ENCODE data around the gene COL18A1. TPM values are rescaled to one million over a fixed set of nuclear protein-coding genes. Genes with fewer than 3 reads are reported as not detected.

The COL18A1 gene
- total RNA-seq, 8 experiments from 2014 or later, result 1.6 to 341 (median 7.1) TPM

- Histone ChIP-seq H3K4me1 (replicated peaks in 1 of 2) (peaks cover 23 to 36% of the 10 kb centered on the region in 2 donors), H3K27ac (no peak overlapping the region), H3K4me3 (no peak overlapping the region)
- in situ Hi-C loops (cut with MboI; ENCODE audit: low pct_unique_long_range_greater_than_20kb in 2 of 9, low sequenced_read_pairs in 9 of 9, unreplicated experiment in 9 of 9), result loop anchor here in 4 of 9 experiments (25.0 kb wide), 3 partner anchors 117 to 292 kb away; partner anchors contain the start of gene POFUT2 (in 2 of the 4)
- WGBS, 10 experiments, result 20 to 100% (median 97%) methylated on average over 1 to 8 of the region's 32 CpGs; no CpG with 5 or more reads in 3 of the 10 experiments
- no peak for ATAC-seq (replicated peaks in 6 of 8)
These were observed 24.5 kb downstream of the COL18A1 start for GRCh38 chr21:45429221-45430175.

DNA sequence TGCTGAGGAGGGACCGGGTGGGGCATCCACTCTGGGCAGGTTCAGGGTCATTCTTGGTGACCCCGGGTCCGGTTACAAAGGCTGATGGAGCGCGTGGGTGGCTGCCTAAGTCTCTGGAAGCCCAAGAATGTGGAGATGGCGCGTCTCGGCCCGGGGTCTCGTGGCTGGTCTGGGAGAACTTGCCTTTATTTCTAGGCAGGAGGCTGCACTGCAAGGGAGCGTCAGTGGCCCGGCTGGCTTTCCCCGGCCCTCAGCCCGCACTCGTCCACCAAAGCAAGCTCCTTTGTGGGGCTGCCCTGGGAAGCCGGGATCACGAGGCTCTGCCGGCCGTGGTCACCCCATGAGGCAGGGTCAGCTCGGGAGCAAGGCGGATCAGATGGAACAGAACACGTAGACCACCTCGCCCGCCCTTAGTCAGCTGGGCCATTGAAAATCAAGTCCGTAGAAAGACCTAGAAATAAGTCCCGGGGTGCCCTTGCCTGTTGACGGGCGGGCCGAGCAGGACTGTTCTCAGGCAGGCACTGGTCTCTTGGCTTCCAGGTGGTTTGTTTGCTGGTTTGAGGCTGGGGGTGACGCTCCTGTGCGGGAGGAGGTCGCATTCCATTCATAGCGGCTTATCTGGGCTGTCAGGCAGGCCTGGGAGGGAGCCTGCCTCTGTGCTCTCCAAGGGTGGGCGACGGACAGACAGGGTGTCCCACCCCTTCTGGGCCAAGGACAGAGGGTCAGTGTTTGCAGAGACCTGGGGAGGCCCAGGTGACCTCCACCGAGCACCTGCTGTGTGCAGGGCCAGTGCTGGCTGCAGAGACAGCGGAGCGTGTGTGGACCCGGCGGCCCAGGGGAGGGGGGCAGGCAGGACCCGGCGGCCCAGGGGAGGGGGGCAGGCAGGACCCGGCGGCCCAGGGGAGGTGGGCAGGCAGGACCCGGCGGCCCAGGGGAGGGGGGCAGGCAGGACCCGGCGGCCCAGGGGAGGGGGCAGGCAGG, 25.8 kb downstream of the COL18A1 start:
- ATAC-seq (replicated peaks in 6 of 8), result peak in 3 of 8 experiments; percentile 12 to 31 (median 23)
- in situ Hi-C loops (cut with MboI; ENCODE audit: low pct_unique_long_range_greater_than_20kb in 2 of 9, low sequenced_read_pairs in 9 of 9, unreplicated experiment in 9 of 9), result loop anchor here in 4 of 9 experiments (25.0 kb wide), 3 partner anchors 119 to 294 kb away; partner anchors contain the start of gene POFUT2 (in 2 of the 4)
- 38 to 100% (median 65%) methylated on average over 1 to 8 of the region's 48 CpGs; no CpG with 5 or more reads in 4 of the 10 experiments for WGBS, 10 experiments
- Histone ChIP-seq H3K4me1 (replicated peaks in 1 of 2) (peaks cover 23 to 36% of the 10 kb centered on the region in 2 donors), H3K4me3 (no peak overlapping the region), H3K27ac (peak overlapping the region in 1 of 2 donors; percentile 6)

- no peak overlapping the region for H3K4me3 ChIP-seq
- WGBS, 10 experiments, result 75 to 80% methylated on average over 1 to 4 of the region's 17 CpGs; no CpG with 5 or more reads in 8 of the 10 experiments
- peaks cover 30 to 33% of the 10 kb centered on the region in 2 donors for H3K4me1 ChIP-seq (replicated peaks in 1 of 2)
- in situ Hi-C loops (cut with MboI; ENCODE audit: low pct_unique_long_range_greater_than_20kb in 2 of 9, low sequenced_read_pairs in 9 of 9, unreplicated experiment in 9 of 9), result loop anchor here in 4 of 9 experiments (25.0 kb wide), 3 partner anchors 120 to 295 kb away; partner anchors contain the start of gene POFUT2 (in 2 of the 4)
- no peak overlapping the region for H3K27ac ChIP-seq
- no peak for ATAC-seq (replicated peaks in 6 of 8)
These were observed 27.0 kb downstream of the COL18A1 start for GRCh38 chr21:45431781-45432572.

- in situ Hi-C loops (cut with MboI; ENCODE audit: low pct_unique_long_range_greater_than_20kb in 2 of 9, low sequenced_read_pairs in 9 of 9, unreplicated experiment in 9 of 9), result loop anchor here in 4 of 9 experiments (25.0 kb wide), 3 partner anchors 120 to 295 kb away; partner anchors contain the start of gene POFUT2 (in 2 of the 4)
- H3K27ac ChIP-seq, result no peak overlapping the region
These were observed 27.8 kb downstream of the COL18A1 start for GRCh38 chr21:45432575-45433255.

GRCh38 chr21:45433301-45433700, 28.3 kb downstream of the COL18A1 start:
- no peak for ATAC-seq (replicated peaks in 6 of 8)
- in situ Hi-C loops (cut with MboI; ENCODE audit: low pct_unique_long_range_greater_than_20kb in 2 of 9, low sequenced_read_pairs in 9 of 9, unreplicated experiment in 9 of 9), result loop anchor here in 4 of 9 experiments (25.0 kb wide), 3 partner anchors 121 to 296 kb away; partner anchors contain the start of gene POFUT2 (in 2 of the 4)
- Histone ChIP-seq H3K4me3 (no peak overlapping the region), H3K27ac (no peak overlapping the region), H3K4me1 (replicated peaks in 1 of 2) (peaks cover 21 to 24% of the 10 kb centered on the region in 2 donors)
- 7 to 100% (median 80%) methylated on average over 1 to 6 of the region's 8 CpGs; no CpG with 5 or more reads in 4 of the 10 experiments for WGBS, 10 experiments

More at GRCh38 chr21:45432575-45433255, 27.8 kb downstream of the COL18A1 start:
- H3K4me1 ChIP-seq (replicated peaks in 1 of 2), result peaks cover 23 to 26% of the 10 kb centered on the region in 2 donors
- ATAC-seq (replicated peaks in 6 of 8), result peak in 4 of 8 experiments; percentile 5 to 31 (median 18)
- WGBS, 10 experiments, result 0 to 80% (median 54%) methylated on average over 2 to 10 of the region's 16 CpGs
- no peak overlapping the region for H3K4me3 ChIP-seq

GRCh38 chr21:45433911-45434644, 29.1 kb downstream of the COL18A1 start:
- Histone ChIP-seq H3K27ac (no peak overlapping the region), H3K4me3 (no peak overlapping the region), H3K4me1 (replicated peaks in 1 of 2) (peaks cover 21 to 25% of the 10 kb centered on the region in 2 donors)
- ATAC-seq (replicated peaks in 6 of 8), result no peak
- WGBS, 10 experiments, result 0 to 100% (median 92%) methylated on average over 1 to 6 of the region's 11 CpGs; no CpG with 5 or more reads in 4 of the 10 experiments
- in situ Hi-C loops (cut with MboI; ENCODE audit: low pct_unique_long_range_greater_than_20kb in 2 of 9, low sequenced_read_pairs in 9 of 9, unreplicated experiment in 9 of 9), result loop anchor here in 4 of 9 experiments (25.0 kb wide), 3 partner anchors 122 to 297 kb away; partner anchors contain the start of gene POFUT2 (in 2 of the 4)

GRCh38 chr21:45434645-45435217, 29.8 kb downstream of the COL18A1 start:
- H3K27ac ChIP-seq, result no peak overlapping the region
- 80% methylated on average over 1 of the region's 17 CpGs; no CpG with 5 or more reads in 9 of the 10 experiments for WGBS, 10 experiments

DNA sequence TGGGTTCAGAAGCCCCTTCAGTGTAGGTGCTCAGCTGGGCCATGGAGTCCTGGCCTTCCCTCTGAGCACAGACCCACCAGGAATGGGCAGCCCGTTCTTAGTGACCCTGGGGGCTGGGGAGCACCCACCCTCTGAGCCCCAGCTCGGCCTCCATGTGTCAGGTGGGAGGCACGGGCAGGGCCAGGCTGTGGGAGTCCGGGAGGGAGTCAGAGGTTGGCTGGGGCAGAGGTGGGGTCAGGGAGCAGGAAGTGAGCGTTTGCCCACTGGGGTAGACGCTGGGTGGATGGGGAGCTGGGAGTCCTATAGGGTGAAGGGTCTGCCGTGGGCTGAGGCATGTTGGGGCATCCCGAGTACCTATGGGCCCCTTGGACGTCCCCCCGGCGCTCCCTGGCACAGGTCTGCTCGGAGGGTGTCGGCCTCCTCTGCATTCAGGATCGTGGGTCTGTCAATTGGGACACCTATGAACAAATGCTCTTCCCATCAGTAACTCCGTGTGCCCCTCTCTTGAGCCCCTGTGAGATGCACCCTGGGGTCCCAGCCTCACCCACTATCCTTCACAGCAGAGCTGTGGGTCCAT, 30.5 kb downstream of the COL18A1 start:
- 73% methylated on average over 6 of the region's 15 CpGs; no CpG with 5 or more reads in 9 of the 10 experiments for WGBS, 10 experiments
- Histone ChIP-seq H3K27ac (no peak overlapping the region), H3K4me3 (no peak overlapping the region), H3K4me1 (replicated peaks in 1 of 2) (peaks cover 22 to 23% of the 10 kb centered on the region in 2 donors)
- in situ Hi-C loops (cut with MboI; ENCODE audit: low pct_unique_long_range_greater_than_20kb in 2 of 9, low sequenced_read_pairs in 9 of 9, unreplicated experiment in 9 of 9), result loop anchor here in 4 of 9 experiments (25.0 kb wide), 3 partner anchors 123 to 298 kb away; partner anchors contain the start of gene POFUT2 (in 2 of the 4)
- ATAC-seq (replicated peaks in 6 of 8), result no peak

More at GRCh38 chr21:45434645-45435217, 29.8 kb downstream of the COL18A1 start:
- H3K4me3 ChIP-seq, result no peak overlapping the region
- ATAC-seq (replicated peaks in 6 of 8), result no peak
- in situ Hi-C loops (cut with MboI; ENCODE audit: low pct_unique_long_range_greater_than_20kb in 2 of 9, low sequenced_read_pairs in 9 of 9, unreplicated experiment in 9 of 9), result loop anchor here in 4 of 9 experiments (25.0 kb wide), 3 partner anchors 122 to 297 kb away; partner anchors contain the start of gene POFUT2 (in 2 of the 4)
- H3K4me1 ChIP-seq (replicated peaks in 1 of 2), result peaks cover 26% of the 10 kb centered on the region in 2 donors

DNA sequence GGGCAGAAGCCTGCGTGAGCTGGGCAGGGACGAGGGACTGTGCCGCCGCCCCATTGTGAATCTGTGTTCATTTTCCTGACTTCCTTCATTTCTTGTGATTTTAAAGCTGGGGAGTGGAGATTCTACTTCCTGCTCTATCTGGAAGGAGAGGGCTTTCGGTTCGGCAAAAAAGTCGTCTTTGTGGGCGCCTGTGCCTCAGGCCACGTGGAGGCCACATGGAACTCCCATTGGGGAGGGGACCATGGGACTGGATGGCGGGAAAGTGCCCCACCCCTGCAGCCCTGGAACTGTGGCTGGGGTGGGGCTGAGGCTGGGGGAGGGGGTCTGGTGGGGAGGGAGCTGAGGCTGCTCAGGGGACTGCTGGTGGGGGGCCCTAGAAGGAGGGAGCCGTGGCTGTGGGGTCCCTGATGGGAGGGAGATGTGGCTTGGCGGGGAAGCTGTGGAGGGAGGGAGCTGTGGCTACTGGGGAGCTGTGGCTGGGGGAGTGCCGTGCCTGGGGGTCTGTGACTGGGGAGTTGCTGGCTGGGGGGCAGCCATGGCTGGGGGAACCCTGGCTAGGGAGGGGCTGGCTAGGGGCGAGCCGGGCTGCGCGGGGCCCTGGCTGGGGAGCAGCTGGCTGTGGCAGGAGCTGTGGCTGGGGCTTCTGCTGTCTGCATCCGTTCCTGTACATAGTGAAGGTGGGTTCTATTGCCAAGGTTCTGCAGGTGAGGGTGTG, 31.5 kb downstream of the COL18A1 start:
- no peak overlapping the region for H3K27ac ChIP-seq
- in situ Hi-C loops (cut with MboI; ENCODE audit: low pct_unique_long_range_greater_than_20kb in 2 of 9, low sequenced_read_pairs in 9 of 9, unreplicated experiment in 9 of 9), result loop anchor here in 4 of 9 experiments (25.0 kb wide), 3 partner anchors 124 to 299 kb away; partner anchors contain the start of gene POFUT2 (in 2 of the 4)
- H3K4me1 ChIP-seq (replicated peaks in 1 of 2), result peaks cover 16 to 17% of the 10 kb centered on the region in 2 donors
- 80 to 100% (median 89%) methylated on average over 2 to 6 of the region's 18 CpGs; no CpG with 5 or more reads in 6 of the 10 experiments for WGBS, 10 experiments
- H3K4me3 ChIP-seq, result no peak overlapping the region
- ATAC-seq (replicated peaks in 6 of 8), result peak in 5 of 8 experiments; percentile 7 to 32 (median 8)
